Chondrocyte (in vitro differentiated cells): ENCODE results near the gene ACOXL. TPM values are rescaled to one million over a fixed set of nuclear protein-coding genes. Genes with fewer than 3 reads are reported as not detected.

ENCODE experiments used
- DNase-seq: peaks from one replicate; pipeline ENCODE4 v3.0.0; 2021; ENCODE audit warnings: mixed read lengths, low spot score
- H3K27ac Mint-ChIP-seq: one replicate; pipeline ENCODE4 v1.8.0; 2021; ENCODE audit warnings: mild to moderate bottlenecking, moderate library complexity, mixed read lengths; ENCODE audit not compliant: unreplicated experiment
- H3K27me3 Mint-ChIP-seq: 2 replicates; pipeline ENCODE4 v1.8.0; 2021; ENCODE audit warnings: low read depth, mixed read lengths
- H3K36me3 Mint-ChIP-seq: 2 replicates; pipeline ENCODE4 v1.8.0; 2021; ENCODE audit warnings: low read depth, mixed read lengths
- H3K4me1 Mint-ChIP-seq: 2 replicates; pipeline ENCODE4 v1.8.0; 2021; ENCODE audit warnings: low read depth, mild to moderate bottlenecking, mixed read lengths
- H3K4me3 Mint-ChIP-seq: one replicate; pipeline ENCODE4 v1.8.0; 2021; ENCODE audit warnings: mild to moderate bottlenecking, moderate library complexity, mixed read lengths; ENCODE audit not compliant: unreplicated experiment
- H3K9me3 Mint-ChIP-seq: 2 replicates; pipeline ENCODE4 v1.8.0; 2021; ENCODE audit warnings: low read depth, mixed read lengths
- CTCF ChIP-seq: fragments of 200-600 bp; sonication (generic); IDR thresholded peaks from 2 replicates; pipeline ENCODE4 v1.5.0; 2021; ENCODE audit warnings: antibody characterized with exemption, mild to moderate bottlenecking, moderate library complexity
- total RNA-seq: library from RNA; stranded (reverse); gene quantifications from 3 replicates; pipeline ENCODE4 v1.2.1, GENCODE V29; 2021

Gene ACOXL
- total RNA-seq, 1 donor from 2014 or later, result not detected

GRCh38 chr2:111118481-111118980, 386.2 kb downstream of the ACOXL start:
- Mint-ChIP-seq H3K36me3 (no peaks in the 10 kb centered on the region), H3K4me1 (peaks cover 38% of the 10 kb centered on the region), H3K4me3 (peak overlapping the region; percentile 73), H3K27ac (peak overlapping the region; percentile 89), H3K9me3 (no peaks in the 10 kb centered on the region), H3K27me3 (peaks cover 5% of the 10 kb centered on the region)
- no peak for TF ChIP-seq CTCF
- DNase-seq, result no peak

- Mint-ChIP-seq H3K4me1 (peaks cover 41% of the 10 kb centered on the region), H3K36me3 (peaks cover 2% of the 10 kb centered on the region), H3K27me3 (peaks cover 3% of the 10 kb centered on the region), H3K4me3 (peak overlapping the region; percentile 73), H3K27ac (no peak overlapping the region), H3K9me3 (no peaks in the 10 kb centered on the region)
- TF ChIP-seq CTCF, result no peak
- DNase-seq, result no peak
These were observed 386.8 kb downstream of the ACOXL start for GRCh38 chr2:111118981-111119821.

GRCh38 chr2:111119822-111120252, 387.5 kb downstream of the ACOXL start:
- DNase-seq, result no peak
- Mint-ChIP-seq H3K27me3 (no peaks in the 10 kb centered on the region), H3K36me3 (peaks cover 3% of the 10 kb centered on the region), H3K4me3 (peak overlapping the region; percentile 92), H3K4me1 (peaks cover 41% of the 10 kb centered on the region), H3K27ac (no peak overlapping the region), H3K9me3 (no peaks in the 10 kb centered on the region)
- no peak for TF ChIP-seq CTCF

- peak; percentile 94 for DNase-seq
- Mint-ChIP-seq H3K9me3 (no peaks in the 10 kb centered on the region), H3K27me3 (no peaks in the 10 kb centered on the region), H3K4me3 (peak within 1 kb of the TSS; percentile 92), H3K36me3 (peaks cover 4% of the 10 kb centered on the region), H3K4me1 (peaks cover 41% of the 10 kb centered on the region), H3K27ac (peak within 1 kb of the TSS; percentile 90)
- peak; percentile 67 for TF ChIP-seq CTCF
These were observed 388.1 kb downstream of the ACOXL start, which contains the start of gene BCL2L11 for GRCh38 chr2:111120253-111121027. TSS of gene BCL2L11 (plus strand) at chr2:111120914. CDS start at chr2:111123746, 2,832 bp downstream.
